K562 (cell line): ENCODE data around the gene PLEKHA5. TPM values are rescaled to one million over a fixed set of nuclear protein-coding genes. Genes with fewer than 3 reads are reported as not detected.

Source experiments
- ATAC-seq: fragments of 200-7000 bp; cut with Tn5 transposase; 3 replicates; pipeline ENCODE4 v1.9.1; 2020; ENCODE audit warnings: moderate library complexity
- BruUV-seq: library from RNA; stranded (reverse); fragments of 400-500 nt; replicated peaks from 2 replicates; lab custom pipeline; 2021; lab: Mats Ljungman, UMichigan
- CTCF ChIA-PET: fragments of 300-600 bp; formaldehyde crosslinking; extraction: SDS; loops from one replicate; lab custom pipeline; 2021; ENCODE audit warnings: low intra/inter-chr PET ratio; lab: Yijun Ruan, JAX
- POLR2A ChIA-PET: fragments of 300-600, 350-650 bp; sonication (Branson Sonifier 250); formaldehyde crosslinking; extraction: SDS; loops from one replicate; lab custom pipeline; 2021; ENCODE audit warnings: antibody characterized with exemption, inconsistent platforms; lab: Yijun Ruan, JAX
- DNase-seq, 4 experiments: peaks; one replicate each; pipeline versions ENCODE4 v3.0.0 to v3.0.0-alpha.2; 2011 to 2018; ENCODE audit warnings: low spot score in 3 of 4, mixed read lengths in 3 of 4; ENCODE audit errors: extremely low read depth in 1 of 4
- FAIRE-seq: peaks from 2 replicates; lab custom pipeline; 2011; peaks lifted over from hg19 to GRCh38; lab: Jason Lieb, UNC
- H2AFZ ChIP-seq: 2 replicates; pipeline ENCODE4 v1.6.0; 2011; ENCODE audit warnings: low read depth, low read length, control low read depth, inconsistent platforms
- H3K27ac ChIP-seq: fragments of 200-600 bp; 3 replicates; pipeline ENCODE4 v1.8.0; 2011; ENCODE audit warnings: low read depth, mild to moderate bottlenecking, control low read depth, inconsistent platforms, low read length, moderate library complexity, mixed read lengths; ENCODE audit errors: extremely low read depth
- H3K27me3 ChIP-seq, 2 experiments: fragments of 300-600 bp in 1 of 2; 2 replicates in 1 of 2; 3 replicates in 1 of 2; pipeline versions ENCODE4 v1.6.0 to v1.8.0; 2011; ENCODE audit warnings: inconsistent platforms in 2 of 2, low read length in 2 of 2, mild to moderate bottlenecking in 1 of 2, mixed read lengths in 1 of 2, moderate library complexity in 1 of 2; ENCODE audit not compliant: control insufficient read depth in 2 of 2, insufficient read depth in 2 of 2
- H3K36me3 ChIP-seq: fragments of 300-600 bp; 3 replicates; pipeline ENCODE4 v1.8.0; 2011; ENCODE audit warnings: mild to moderate bottlenecking, low read length, inconsistent platforms; ENCODE audit not compliant: control insufficient read depth, insufficient read depth
- H3K4me1 ChIP-seq, 2 experiments: fragments of 200-600 bp in 1 of 2; replicated peaks in 1 of 2; 2 replicates in 1 of 2; 3 replicates in 1 of 2; pipeline versions ENCODE4 v1.5.1 to v1.8.0; 2011; ENCODE audit warnings: inconsistent platforms in 2 of 2, low read length in 2 of 2, mild to moderate bottlenecking in 1 of 2, mixed read lengths in 1 of 2, moderate library complexity in 1 of 2; ENCODE audit not compliant: control insufficient read depth in 2 of 2, insufficient read depth in 2 of 2
- H3K4me2 ChIP-seq: 2 replicates; pipeline ENCODE4 v1.6.1; 2011; ENCODE audit warnings: low read length, control low read depth, inconsistent platforms, mixed read lengths; ENCODE audit not compliant: insufficient read depth
- H3K4me3 ChIP-seq: fragments of 200-600 bp; sonication (generic), shearing (Covaris generic); 2 replicates; pipeline ENCODE4 v1.5.1; 2016; ENCODE audit warnings: control low read depth, inconsistent platforms
- H3K79me2 ChIP-seq: fragments of 200-600 bp; 3 replicates; pipeline ENCODE4 v1.8.0; 2011; ENCODE audit warnings: low read length, inconsistent platforms; ENCODE audit not compliant: control insufficient read depth, insufficient read depth
- H3K9ac ChIP-seq, 2 experiments: 2 replicates each; pipeline versions ENCODE4 v1.6.0 to v1.6.1; 2011; ENCODE audit warnings: low read depth in 2 of 2, low read length in 2 of 2, control low read depth in 1 of 2, inconsistent platforms in 1 of 2, mild to moderate bottlenecking in 1 of 2, mixed read lengths in 1 of 2; ENCODE audit not compliant: insufficient read depth in 1 of 2
- H3K9me1 ChIP-seq: one replicate; pipeline ENCODE4 v1.6.0; 2011; ENCODE audit warnings: inconsistent platforms, mild to moderate bottlenecking, low read length, moderate library complexity; ENCODE audit not compliant: control insufficient read depth, insufficient read depth
- H3K9me3 ChIP-seq: replicated peaks from 2 replicates; pipeline ENCODE4 v1.5.1; 2011; ENCODE audit warnings: low read depth, low read length, inconsistent platforms; ENCODE audit not compliant: control insufficient read depth, insufficient read depth
- H4K20me1 ChIP-seq: replicated peaks from 2 replicates; pipeline ENCODE4 v1.6.1; 2011; ENCODE audit warnings: low read length, inconsistent platforms, mixed read lengths; ENCODE audit not compliant: control insufficient read depth, insufficient read depth
- ILF3 ChIP-seq: fragments of 450-650 bp; IDR thresholded peaks from 2 replicates; pipeline ENCODE4 v1.6.1; 2018; ENCODE audit warnings: antibody characterized with exemption, mild to moderate bottlenecking, moderate library complexity, borderline replicate concordance
- KLF1 ChIP-seq: fragments of 450-650 bp; IDR thresholded peaks from 2 replicates; pipeline ENCODE4 v1.6.1; 2016; ENCODE audit warnings: missing genetic modification characterization, missing compliant biosample characterization
- RBM15 ChIP-seq: fragments of 200-400 bp; formaldehyde crosslinking; IDR thresholded peaks from 2 replicates; pipeline ENCODE4 v1.6.1; 2018; ENCODE audit warnings: mild to moderate bottlenecking, low read length, moderate library complexity; ENCODE audit not compliant: insufficient read depth
- SAFB ChIP-seq: fragments of 200-400 bp; formaldehyde crosslinking; IDR thresholded peaks from 2 replicates; pipeline ENCODE4 v1.6.1; 2017; ENCODE audit warnings: low read depth, low read length, borderline replicate concordance
- TEAD1 ChIP-seq, 2 experiments: fragments of 450-650 bp in 1 of 2; sonication (generic) in 1 of 2; formaldehyde crosslinking; IDR thresholded peaks; 2 replicates each; pipeline versions ENCODE4 v1.4.0 to v1.8.0; 2020 to 2022; ENCODE audit warnings: mild to moderate bottlenecking in 2 of 2, missing genetic modification reagents in 1 of 2
- ZBTB2 ChIP-seq: fragments of 450-650 bp; IDR thresholded peaks from 2 replicates; pipeline ENCODE4 v1.6.1; 2016; ENCODE audit warnings: antibody characterized with exemption
- ZNF165 ChIP-seq: fragments of 250-450 bp; sonication (Bioruptor Pico); IDR thresholded peaks from 2 replicates; pipeline ENCODE4 v1.4.0; 2020; ENCODE audit warnings: borderline replicate concordance
- ZNF551 ChIP-seq: fragments of 250-450 bp; sonication (Bioruptor Pico); IDR thresholded peaks from 2 replicates; pipeline ENCODE4 v1.5.0; 2021; ENCODE audit warnings: mild to moderate bottlenecking, moderate library complexity
- whole genome bisulfite sequencing: fragments of 100-300 bp; shearing (Covaris generic); methylation state at CpG from one replicate; pipeline ENCODE4 v1.1.6; 2016; ENCODE audit warnings: low coverage, mixed read lengths; ENCODE audit not compliant: insufficient coverage; ENCODE audit errors: missing lambda C conversion rate; 5-methylcytosine and 5-hydroxymethylcytosine counted together
- in situ Hi-C: fragments of 300-500 bp; cut with MboI; formaldehyde crosslinking; loops from 4 replicates; pipeline ENCODE4 v1.15.0; 2018; ENCODE audit warnings: inconsistent platforms, mixed read lengths
- intact Hi-C: fragments of 100-400 bp; cut with micrococcal nuclease; formaldehyde crosslinking; loops from 2 replicates; pipeline ENCODE4 v1.14.2; 2022
- polyA plus RNA-seq, 8 experiments: library from polyadenylated mRNA; depleted of rRNA in 4 of 8; stranded (reverse) in 5 of 8; unstranded in 3 of 8; fragments of >200 nt; fragmentation: Nextera tagmentation in 2 of 8; fragmentation: Illumina TruSeq in 1 of 8; extraction: Ambion mirVana in 2 of 8; extraction: Trizol in 1 of 8; gene quantifications; 2 replicates each; pipeline versions ENCODE4 v1.2.1 to v1.2.3, GENCODE V29; 2011 to 2014; ENCODE audit warnings: inconsistent platforms in 1 of 8, missing spikeins in 1 of 8
- total RNA-seq, 7 experiments: library from RNA; depleted of rRNA in 6 of 7; stranded (reverse); fragments of >200 nt in 6 of 7; fragmentation: Illumina TruSeq in 2 of 7; extraction: Trizol in 2 of 7; gene quantifications; 2 replicates each; pipeline versions ENCODE4 v1.2.1 to v1.2.3, GENCODE V29; 2011 to 2021; ENCODE audit warnings: low replicate concordance in 1 of 7
- TF ChIP-seq, protein P1 (sequence below): fragments of 250-450 bp; sonication (Bioruptor Pico); IDR thresholded peaks from 2 replicates; pipeline ENCODE4 v1.8.0; 2021; ENCODE audit warnings: moderate library complexity, mild to moderate bottlenecking, inconsistent platforms
- TF ChIP-seq, protein P2 (sequence below): fragments of 250-450 bp; sonication (Bioruptor Pico); IDR thresholded peaks from 2 replicates; pipeline ENCODE4 v1.4.0; 2020; ENCODE audit warnings: mild to moderate bottlenecking, moderate library complexity

PLEKHA5 gene
- total and polyA plus RNA-seq, 9 of the 15 experiments (the other 6 are each of a cell fraction or from before 2014, with no cell fraction given), result 7.2 to 26.2 (median 17.4) TPM

DNA sequence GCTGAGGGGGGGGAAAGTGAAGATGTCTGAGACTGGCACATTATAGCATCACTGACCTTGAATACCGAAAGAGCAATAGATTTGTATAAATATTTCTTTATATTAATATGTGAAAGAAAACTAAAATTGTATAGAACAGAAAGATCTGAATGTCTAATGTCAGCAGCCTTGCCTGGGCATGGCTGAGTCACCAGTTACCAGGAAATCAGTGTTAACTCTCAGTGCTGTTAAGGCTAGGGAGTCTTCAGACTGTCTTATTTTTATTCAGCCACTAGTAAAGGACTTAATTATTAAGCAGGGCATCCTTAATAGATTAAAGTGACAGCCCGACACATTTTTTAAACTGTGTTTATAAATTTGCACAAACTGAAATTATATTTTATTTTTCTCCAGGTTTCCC is 186.9 kb downstream of the PLEKHA5 start:
- no peak overlapping the region for H3K9ac ChIP-seq
- no peak overlapping the region for H3K4me3 ChIP-seq
- TF ChIP-seq, protein P1, sequence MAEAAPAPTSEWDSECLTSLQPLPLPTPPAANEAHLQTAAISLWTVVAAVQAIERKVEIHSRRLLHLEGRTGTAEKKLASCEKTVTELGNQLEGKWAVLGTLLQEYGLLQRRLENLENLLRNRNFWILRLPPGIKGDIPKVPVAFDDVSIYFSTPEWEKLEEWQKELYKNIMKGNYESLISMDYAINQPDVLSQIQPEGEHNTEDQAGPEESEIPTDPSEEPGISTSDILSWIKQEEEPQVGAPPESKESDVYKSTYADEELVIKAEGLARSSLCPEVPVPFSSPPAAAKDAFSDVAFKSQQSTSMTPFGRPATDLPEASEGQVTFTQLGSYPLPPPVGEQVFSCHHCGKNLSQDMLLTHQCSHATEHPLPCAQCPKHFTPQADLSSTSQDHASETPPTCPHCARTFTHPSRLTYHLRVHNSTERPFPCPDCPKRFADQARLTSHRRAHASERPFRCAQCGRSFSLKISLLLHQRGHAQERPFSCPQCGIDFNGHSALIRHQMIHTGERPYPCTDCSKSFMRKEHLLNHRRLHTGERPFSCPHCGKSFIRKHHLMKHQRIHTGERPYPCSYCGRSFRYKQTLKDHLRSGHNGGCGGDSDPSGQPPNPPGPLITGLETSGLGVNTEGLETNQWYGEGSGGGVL (CRISPR knock-in tag), result no peak
- no peak for TF ChIP-seq ILF3
- WGBS, result 58% methylated on average over 2 of the region's 2 CpGs
- H3K79me2 ChIP-seq, result no peaks in the 10 kb centered on the region
- no TSS peak for BruUV-seq
- ChIA-PET CTCF (no interaction called here), POLR2A (no interaction called here)
- H4K20me1 ChIP-seq, result no peaks in the 10 kb centered on the region
- no peaks in the 10 kb centered on the region for H3K36me3 ChIP-seq
- in situ Hi-C loops (no loop called here), intact Hi-C loops (no loop called here)
- FAIRE-seq (no peak), ATAC-seq (no peak), DNase-seq (no peak)
- no peaks in the 10 kb centered on the region for H3K9me1 ChIP-seq
- H3K27ac ChIP-seq, result no peak overlapping the region
- no peaks in the 10 kb centered on the region for H3K4me1 ChIP-seq
- no peak overlapping the region for H2AFZ ChIP-seq
- no peak overlapping the region for H3K4me2 ChIP-seq
- H3K27me3 ChIP-seq, result no peaks in the 10 kb centered on the region
- H3K9me3 ChIP-seq, result no peaks in the 10 kb centered on the region

GRCh38 chr12:19322376-19322775 is 192.8 kb downstream of the PLEKHA5 start:
- Histone ChIP-seq H3K9ac (no peak overlapping the region), H2AFZ (no peak overlapping the region), H3K9me3 (no peaks in the 10 kb centered on the region), H3K4me2 (no peak overlapping the region), H3K4me3 (no peak overlapping the region), H3K4me1 (no peaks in the 10 kb centered on the region), H3K27ac (no peak overlapping the region), H4K20me1 (no peaks in the 10 kb centered on the region), H3K9me1 (no peaks in the 10 kb centered on the region), H3K27me3 (no peaks in the 10 kb centered on the region), H3K79me2 (no peaks in the 10 kb centered on the region), H3K36me3 (peaks cover 8% of the 10 kb centered on the region; the same call in 1 of the 3 replicates)
- ChIA-PET POLR2A (interaction anchor here (0.6 kb wide), 1 partner anchor 47 kb away, joined by 3 read pairs; no protein-coding TSS in a partner anchor), CTCF (no interaction called here)
- BruUV-seq, result no TSS peak
- WGBS, result 97% methylated on average over 5 of the region's 5 CpGs
- ATAC-seq (no peak), FAIRE-seq (no peak), DNase-seq (no peak)
- in situ Hi-C loops, result no loop called here
- intact Hi-C loops, result no loop called here
- TF ChIP-seq, protein P2, sequence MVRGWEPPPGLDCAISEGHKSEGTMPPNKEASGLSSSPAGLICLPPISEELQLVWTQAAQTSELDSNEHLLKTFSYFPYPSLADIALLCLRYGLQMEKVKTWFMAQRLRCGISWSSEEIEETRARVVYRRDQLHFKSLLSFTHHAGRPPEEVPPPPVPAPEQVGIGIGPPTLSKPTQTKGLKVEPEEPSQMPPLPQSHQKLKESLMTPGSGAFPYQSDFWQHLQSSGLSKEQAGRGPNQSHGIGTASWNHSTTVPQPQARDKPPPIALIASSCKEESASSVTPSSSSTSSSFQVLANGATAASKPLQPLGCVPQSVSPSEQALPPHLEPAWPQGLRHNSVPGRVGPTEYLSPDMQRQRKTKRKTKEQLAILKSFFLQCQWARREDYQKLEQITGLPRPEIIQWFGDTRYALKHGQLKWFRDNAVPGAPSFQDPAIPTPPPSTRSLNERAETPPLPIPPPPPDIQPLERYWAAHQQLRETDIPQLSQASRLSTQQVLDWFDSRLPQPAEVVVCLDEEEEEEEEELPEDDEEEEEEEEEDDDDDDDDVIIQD, result no peak
- TF ChIP-seq ZBTB2, result no peak
- TF ChIP-seq TEAD1 (CRISPR knock-in tag; IDR thresholded peaks at IDR 0.05), result no peak
- no peak for TF ChIP-seq SAFB
- no peak for TF ChIP-seq RBM15
- no peak for TF ChIP-seq ZNF551 (CRISPR knock-in tag)
- no peak for TF ChIP-seq ZNF165 (CRISPR knock-in tag)
- TF ChIP-seq KLF1 (tag), result no peak
